ENCODE measurements around the gene SPATS2L.

SPATS2L gene

DNA sequence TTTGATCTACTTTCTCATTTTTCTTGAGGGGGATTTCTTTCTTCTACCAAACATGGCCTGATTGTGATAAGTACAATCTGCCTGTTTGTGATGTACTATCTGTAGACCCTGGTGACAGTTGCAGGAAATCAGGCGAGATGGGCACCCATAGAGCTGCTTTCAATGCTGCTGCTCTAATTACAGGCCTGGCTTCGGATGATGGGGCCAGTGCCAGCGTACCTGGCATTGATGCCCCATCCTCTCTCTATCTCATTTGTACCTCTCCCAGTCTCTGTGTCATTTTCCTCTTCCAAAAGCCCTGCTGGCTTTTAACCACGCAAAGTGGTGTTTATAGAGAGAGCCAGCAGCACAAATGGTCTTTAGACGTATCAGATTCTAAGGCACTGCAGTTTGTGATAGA is 133.5 kb downstream of the SPATS2L start:
- Histone ChIP-seq H3K4me2 (ENCODE audit: low read depth, low read length, poor library complexity, severe bottlenecking) (no peak overlapping the region), H3F3A (ENCODE audit: low read depth) (no peaks in the 10 kb centered on the region), H3K27me3 (ENCODE audit: insufficient read depth, low read length, poor library complexity, severe bottlenecking) (no peaks in the 10 kb centered on the region), H4K20me1 (ENCODE audit: insufficient read depth, low read length, poor library complexity, severe bottlenecking) (no peaks in the 10 kb centered on the region), H3K9me2 (replicated peaks; ENCODE audit: low read depth, low read length) (no peaks in the 10 kb centered on the region), H3K79me2 (ENCODE audit: insufficient read depth, low read length) (no peaks in the 10 kb centered on the region), H3K36me3 (ENCODE audit: insufficient read depth, low read length) (no peaks in the 10 kb centered on the region), H3K4me1 (ENCODE audit: insufficient read depth, low read length, poor library complexity, severe bottlenecking) (no peaks in the 10 kb centered on the region), H3K4me3 (ENCODE audit: low read length, poor library complexity, severe bottlenecking) (no peak overlapping the region), H2AFZ (ENCODE audit: low read length) (no peak overlapping the region), H3K9me3 (ENCODE audit: insufficient read depth, low read depth, low read length) (no peaks in the 10 kb centered on the region), H3K9ac (ENCODE audit: low read depth, low read length, poor library complexity, severe bottlenecking) (no peak overlapping the region)
- no peak for TF ChIP-seq EZH2phosphoT487 (IDR thresholded peaks at IDR 0.05; ENCODE audit: borderline replicate concordance)
- TF ChIP-seq, protein P1, sequence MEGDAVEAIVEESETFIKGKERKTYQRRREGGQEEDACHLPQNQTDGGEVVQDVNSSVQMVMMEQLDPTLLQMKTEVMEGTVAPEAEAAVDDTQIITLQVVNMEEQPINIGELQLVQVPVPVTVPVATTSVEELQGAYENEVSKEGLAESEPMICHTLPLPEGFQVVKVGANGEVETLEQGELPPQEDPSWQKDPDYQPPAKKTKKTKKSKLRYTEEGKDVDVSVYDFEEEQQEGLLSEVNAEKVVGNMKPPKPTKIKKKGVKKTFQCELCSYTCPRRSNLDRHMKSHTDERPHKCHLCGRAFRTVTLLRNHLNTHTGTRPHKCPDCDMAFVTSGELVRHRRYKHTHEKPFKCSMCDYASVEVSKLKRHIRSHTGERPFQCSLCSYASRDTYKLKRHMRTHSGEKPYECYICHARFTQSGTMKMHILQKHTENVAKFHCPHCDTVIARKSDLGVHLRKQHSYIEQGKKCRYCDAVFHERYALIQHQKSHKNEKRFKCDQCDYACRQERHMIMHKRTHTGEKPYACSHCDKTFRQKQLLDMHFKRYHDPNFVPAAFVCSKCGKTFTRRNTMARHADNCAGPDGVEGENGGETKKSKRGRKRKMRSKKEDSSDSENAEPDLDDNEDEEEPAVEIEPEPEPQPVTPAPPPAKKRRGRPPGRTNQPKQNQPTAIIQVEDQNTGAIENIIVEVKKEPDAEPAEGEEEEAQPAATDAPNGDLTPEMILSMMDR (conservative IDR thresholded peaks at IDR 0.05; ENCODE audit: low read length), result no peak

DNA sequence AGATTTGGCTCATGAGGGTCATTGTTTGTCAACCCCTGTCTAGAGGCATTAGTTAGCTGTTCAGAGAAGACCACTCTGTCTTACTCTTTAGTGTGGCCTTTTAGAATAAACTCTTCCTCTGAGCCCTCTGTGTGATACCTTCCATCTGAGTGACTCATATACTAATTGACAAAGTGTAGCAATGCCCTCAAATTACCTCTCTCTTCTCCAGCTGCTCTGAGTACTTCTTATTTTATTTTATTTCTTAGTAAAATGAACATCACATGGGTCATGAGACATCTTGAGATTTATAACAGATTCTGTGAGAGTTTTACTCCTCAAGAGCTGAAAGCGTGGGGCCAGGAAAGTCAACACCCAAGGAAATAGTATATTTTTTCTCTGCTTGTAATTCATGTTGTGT is 136.0 kb downstream of the SPATS2L start:
- Histone ChIP-seq H3K79me2 (ENCODE audit: insufficient read depth, low read length) (no peaks in the 10 kb centered on the region), H3F3A (ENCODE audit: low read depth) (no peaks in the 10 kb centered on the region), H3K27me3 (ENCODE audit: insufficient read depth, low read length, poor library complexity, severe bottlenecking) (no peaks in the 10 kb centered on the region), H3K4me3 (ENCODE audit: low read length, poor library complexity, severe bottlenecking) (no peak overlapping the region), H3K4me1 (ENCODE audit: insufficient read depth, low read length, poor library complexity, severe bottlenecking) (no peaks in the 10 kb centered on the region), H3K9ac (ENCODE audit: low read depth, low read length, poor library complexity, severe bottlenecking) (no peak overlapping the region), H3K9me3 (ENCODE audit: insufficient read depth, low read depth, low read length) (no peaks in the 10 kb centered on the region), H4K20me1 (ENCODE audit: insufficient read depth, low read length, poor library complexity, severe bottlenecking) (no peaks in the 10 kb centered on the region), H2AFZ (ENCODE audit: low read length) (no peak overlapping the region), H3K36me3 (ENCODE audit: insufficient read depth, low read length) (no peaks in the 10 kb centered on the region), H3K4me2 (ENCODE audit: low read depth, low read length, poor library complexity, severe bottlenecking) (no peak overlapping the region), H3K9me2 (replicated peaks; ENCODE audit: low read depth, low read length) (no peaks in the 10 kb centered on the region)
- TF ChIP-seq EZH2phosphoT487 (IDR thresholded peaks at IDR 0.05; ENCODE audit: borderline replicate concordance), result no peak
- TF ChIP-seq, protein P1 (conservative IDR thresholded peaks at IDR 0.05; ENCODE audit: low read length), result no peak

DNA sequence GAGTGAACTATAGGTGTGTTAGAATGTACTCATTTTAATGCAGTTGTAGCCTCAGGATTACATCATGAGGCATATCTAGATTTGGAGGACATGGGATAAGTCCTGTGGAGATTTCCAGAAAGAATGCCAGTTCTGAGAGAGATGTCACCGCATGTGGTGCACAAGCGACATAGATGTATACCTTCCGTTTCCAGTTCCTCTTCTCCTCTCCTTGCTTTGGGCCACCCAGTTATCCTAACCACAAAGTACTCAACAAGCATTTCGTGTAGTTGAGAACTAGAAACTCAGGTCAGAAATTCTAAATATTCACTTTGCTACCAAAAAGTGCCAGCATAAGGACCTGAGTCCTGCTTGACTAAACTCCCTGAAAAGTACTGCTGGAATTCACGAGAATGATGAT is 136.9 kb downstream of the SPATS2L start:
- no peaks in the 10 kb centered on the region for H3F3A ChIP-seq (ENCODE audit: low read depth)
- no peak overlapping the region for H2AFZ ChIP-seq (ENCODE audit: low read length)
- H3K9me2 ChIP-seq (replicated peaks; ENCODE audit: low read depth, low read length), result no peaks in the 10 kb centered on the region
- no peaks in the 10 kb centered on the region for H3K9me3 ChIP-seq (ENCODE audit: insufficient read depth, low read depth, low read length)
- no peaks in the 10 kb centered on the region for H4K20me1 ChIP-seq (ENCODE audit: insufficient read depth, low read length, poor library complexity, severe bottlenecking)
- H3K36me3 ChIP-seq (ENCODE audit: insufficient read depth, low read length), result no peaks in the 10 kb centered on the region
- no peak overlapping the region for H3K4me3 ChIP-seq (ENCODE audit: low read length, poor library complexity, severe bottlenecking)
- no peak for TF ChIP-seq EZH2phosphoT487 (IDR thresholded peaks at IDR 0.05; ENCODE audit: borderline replicate concordance)
- TF ChIP-seq, protein P1 (conservative IDR thresholded peaks at IDR 0.05; ENCODE audit: low read length), result no peak
- no peak overlapping the region for H3K4me2 ChIP-seq (ENCODE audit: low read depth, low read length, poor library complexity, severe bottlenecking)
- H3K79me2 ChIP-seq (ENCODE audit: insufficient read depth, low read length), result no peaks in the 10 kb centered on the region
- no peaks in the 10 kb centered on the region for H3K27me3 ChIP-seq (ENCODE audit: insufficient read depth, low read length, poor library complexity, severe bottlenecking)
- no peak overlapping the region for H3K9ac ChIP-seq (ENCODE audit: low read depth, low read length, poor library complexity, severe bottlenecking)
- no peaks in the 10 kb centered on the region for H3K4me1 ChIP-seq (ENCODE audit: insufficient read depth, low read length, poor library complexity, severe bottlenecking)

All from Loucy (cell line).